BLaER1 (cell line): ENCODE data around the gene NAGLU.

Experiments used
- H3K27ac ChIP-seq: shearing (Covaris generic); formaldehyde crosslinking; 2 replicates; pipeline ENCODE4 v1.8.1; 2022
- H3K27me3 ChIP-seq: shearing (Covaris generic); formaldehyde crosslinking; 2 replicates; pipeline ENCODE4 v1.8.1; 2022
- H3K36me3 ChIP-seq: shearing (Covaris generic); formaldehyde crosslinking; 2 replicates; pipeline ENCODE4 v1.8.1; 2022
- H3K4me1 ChIP-seq: shearing (Covaris generic); formaldehyde crosslinking; 2 replicates; pipeline ENCODE4 v1.8.1; 2022
- H3K4me2 ChIP-seq: shearing (Covaris generic); formaldehyde crosslinking; 2 replicates; pipeline ENCODE4 v1.8.1; 2022
- H3K4me3 ChIP-seq: shearing (Covaris generic); formaldehyde crosslinking; 2 replicates; pipeline ENCODE4 v1.8.1; 2022
- H3K9ac ChIP-seq: shearing (Covaris generic); formaldehyde crosslinking; 2 replicates; pipeline ENCODE4 v1.8.1; 2022
- H3K9me3 ChIP-seq: shearing (Covaris generic); formaldehyde crosslinking; 2 replicates; pipeline ENCODE4 v1.8.1; 2022
- H4K20me1 ChIP-seq: shearing (Covaris generic); formaldehyde crosslinking; 2 replicates; pipeline ENCODE4 v1.8.1; 2022
- Cebpa-rat ChIP-seq: shearing (Covaris generic); IDR thresholded peaks from 2 replicates; pipeline ENCODE4 v1.8.1; 2022

Gene NAGLU

DNA sequence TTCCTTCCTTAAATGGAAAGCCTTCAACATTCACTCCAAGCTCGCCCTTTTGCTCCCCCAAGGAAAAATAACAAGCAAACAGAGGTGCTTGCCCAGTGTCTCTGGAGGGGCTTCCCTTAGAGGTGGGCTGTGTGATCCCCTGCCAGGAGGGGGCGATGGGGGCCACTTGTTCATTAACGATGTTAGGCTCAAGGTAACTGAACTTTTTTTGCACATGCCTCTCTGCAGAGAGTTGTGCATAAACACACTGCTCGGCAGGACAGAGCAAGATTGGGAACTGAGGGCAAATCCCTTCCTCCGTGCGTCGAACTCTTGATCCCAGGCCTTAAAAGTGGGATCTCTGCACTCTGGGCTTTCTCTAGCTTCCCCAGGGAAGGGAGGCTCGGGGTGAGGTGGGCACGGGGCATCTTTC, 15.5 kb upstream of the NAGLU start:
- Histone ChIP-seq H3K4me1 (peaks cover 33% of the 10 kb centered on the region), H3K27me3 (no peaks in the 10 kb centered on the region)

DNA sequence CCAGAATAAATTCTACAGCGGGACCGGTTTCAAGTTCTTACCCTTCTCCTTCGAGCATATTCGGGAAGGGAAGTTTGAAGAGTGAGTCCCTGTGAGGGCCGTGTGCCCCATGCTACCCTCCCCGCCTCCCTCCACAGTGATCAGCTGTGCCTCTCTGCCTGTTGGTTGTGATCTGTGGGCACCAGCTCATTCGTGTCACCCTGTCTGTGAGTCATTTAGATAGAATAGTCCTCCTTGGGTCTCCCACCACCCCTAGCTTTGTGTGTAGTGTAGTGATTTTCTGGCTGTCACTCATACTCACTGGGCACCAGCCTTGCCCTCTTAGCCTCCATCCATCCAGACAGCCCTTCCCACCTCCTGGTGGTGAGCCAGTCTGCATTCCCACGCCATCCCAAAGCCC, 15.0 kb upstream of the NAGLU start:
- Histone ChIP-seq H3K4me1 (peaks cover 33% of the 10 kb centered on the region), H3K4me3 (no peak overlapping the region), H3K9ac (no peak overlapping the region)

More for the DNA sequence above, 15.5 kb upstream of the NAGLU start:
- Histone ChIP-seq H3K4me3 (no peak overlapping the region), H3K36me3 (no peaks in the 10 kb centered on the region), H3K9ac (no peak overlapping the region), H3K4me2 (no peak overlapping the region), H4K20me1 (no peaks in the 10 kb centered on the region), H3K9me3 (no peaks in the 10 kb centered on the region), H3K27ac (no peak overlapping the region)
- TF ChIP-seq Cebpa-rat = no peak

DNA sequence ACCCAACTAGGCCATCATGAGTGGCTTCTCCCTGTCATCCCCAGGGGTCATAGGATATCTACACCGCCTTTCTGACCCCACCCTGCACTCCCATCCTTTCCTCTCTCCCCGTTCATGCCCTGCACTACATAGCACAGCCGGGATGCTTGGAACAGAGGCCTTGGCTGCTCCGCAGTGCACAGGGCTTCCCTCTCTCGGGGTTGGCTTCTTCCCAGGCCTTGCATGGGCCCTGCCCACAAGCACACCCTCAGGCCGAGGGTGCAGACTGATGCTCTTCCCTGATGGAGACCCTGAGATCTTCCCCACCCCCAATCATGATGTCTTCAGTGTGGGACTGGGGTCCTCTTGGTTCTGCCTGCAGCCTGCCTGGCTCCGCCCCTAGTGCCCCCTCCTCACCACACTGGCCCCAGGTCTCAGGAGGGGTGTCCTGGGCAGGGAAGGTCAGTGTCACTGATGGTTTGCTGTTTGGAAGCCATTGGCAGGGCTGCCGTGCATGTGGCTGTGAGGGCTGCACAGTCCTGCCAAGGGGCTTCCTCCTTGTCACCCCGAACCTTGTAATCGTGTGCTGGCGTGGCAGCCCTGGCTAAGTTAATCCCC, 14.3 kb upstream of the NAGLU start:
- TF ChIP-seq Cebpa-rat = no peak
- Histone ChIP-seq H3K4me3 (no peak overlapping the region), H3K36me3 (no peaks in the 10 kb centered on the region), H3K4me1 (peaks cover 38% of the 10 kb centered on the region), H3K9me3 (no peaks in the 10 kb centered on the region), H3K9ac (no peak overlapping the region), H3K27ac (no peak overlapping the region), H4K20me1 (no peaks in the 10 kb centered on the region), H3K4me2 (no peak overlapping the region), H3K27me3 (no peaks in the 10 kb centered on the region)

More for the DNA sequence above, 15.0 kb upstream of the NAGLU start:
- no peak overlapping the region for H3K4me2 ChIP-seq
- H3K36me3 ChIP-seq = no peaks in the 10 kb centered on the region
- no peaks in the 10 kb centered on the region for H4K20me1 ChIP-seq
- H3K27ac ChIP-seq = no peak overlapping the region
- TF ChIP-seq Cebpa-rat = no peak
- no peaks in the 10 kb centered on the region for H3K27me3 ChIP-seq
- no peaks in the 10 kb centered on the region for H3K9me3 ChIP-seq

DNA sequence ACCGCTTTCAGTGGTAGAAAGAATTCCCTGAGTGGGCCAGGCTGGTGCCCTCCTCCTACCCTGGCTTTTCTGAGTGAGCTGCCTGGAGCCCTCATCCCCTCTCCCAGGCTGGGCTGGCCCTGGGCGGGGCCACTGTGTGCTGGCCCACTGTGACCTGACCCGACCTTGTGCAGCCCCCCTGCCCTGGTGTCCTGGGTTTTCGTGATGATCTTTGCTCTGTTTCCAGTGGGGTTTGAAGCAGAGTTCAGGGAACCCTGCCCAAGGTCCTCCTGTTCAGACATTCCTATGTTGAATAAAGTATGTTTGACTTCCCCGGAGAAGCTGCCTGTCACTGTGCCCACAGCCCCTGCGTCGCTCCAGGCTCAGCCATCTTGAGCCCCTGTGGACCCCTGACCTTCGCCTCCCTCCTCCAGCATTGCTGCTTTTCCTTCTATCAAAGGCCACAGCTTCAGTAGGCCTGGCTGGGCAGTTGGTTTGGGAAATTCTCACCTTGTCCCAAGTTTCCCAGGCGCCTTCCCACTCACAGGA, 13.7 kb upstream of the NAGLU start:
- no peaks in the 10 kb centered on the region for H3K36me3 ChIP-seq
- H3K4me3 ChIP-seq = no peak overlapping the region
- H3K9ac ChIP-seq = no peak overlapping the region
- H3K4me2 ChIP-seq = no peak overlapping the region
- no peak for TF ChIP-seq Cebpa-rat
- H3K27ac ChIP-seq = no peak overlapping the region
- H4K20me1 ChIP-seq = no peaks in the 10 kb centered on the region
- peaks cover 35% of the 10 kb centered on the region for H3K4me1 ChIP-seq
- no peaks in the 10 kb centered on the region for H3K27me3 ChIP-seq
- no peaks in the 10 kb centered on the region for H3K9me3 ChIP-seq

DNA sequence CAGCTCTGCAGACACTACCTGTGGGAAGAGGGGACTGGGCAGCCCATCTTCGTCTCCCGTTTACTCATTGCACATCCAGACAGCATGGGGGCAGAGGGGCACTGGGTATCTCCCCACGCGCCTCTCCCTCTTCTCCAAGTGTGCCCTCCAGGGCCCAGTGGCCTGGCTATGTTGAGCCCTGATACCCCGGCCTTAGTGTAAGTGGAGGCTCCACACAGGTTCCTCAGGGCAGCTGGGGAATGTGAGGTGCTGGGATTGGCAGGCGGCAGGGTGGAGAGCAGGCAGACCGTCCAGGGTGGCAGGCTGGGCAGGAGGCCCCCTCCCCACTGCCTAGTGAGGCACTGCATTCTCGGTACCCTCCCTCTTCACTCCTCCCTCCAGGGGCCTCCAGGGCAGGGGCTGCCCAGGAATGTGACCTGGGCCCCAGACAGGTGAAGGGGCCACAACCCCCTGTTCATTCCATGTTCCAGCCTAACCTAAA, 13.2 kb upstream of the NAGLU start:
- Histone ChIP-seq H3K36me3 (no peaks in the 10 kb centered on the region), H3K4me3 (no peak overlapping the region), H4K20me1 (no peaks in the 10 kb centered on the region), H3K4me1 (peaks cover 30% of the 10 kb centered on the region), H3K27ac (no peak overlapping the region), H3K27me3 (no peaks in the 10 kb centered on the region), H3K9me3 (no peaks in the 10 kb centered on the region), H3K4me2 (no peak overlapping the region), H3K9ac (no peak overlapping the region)
- no peak for TF ChIP-seq Cebpa-rat

DNA sequence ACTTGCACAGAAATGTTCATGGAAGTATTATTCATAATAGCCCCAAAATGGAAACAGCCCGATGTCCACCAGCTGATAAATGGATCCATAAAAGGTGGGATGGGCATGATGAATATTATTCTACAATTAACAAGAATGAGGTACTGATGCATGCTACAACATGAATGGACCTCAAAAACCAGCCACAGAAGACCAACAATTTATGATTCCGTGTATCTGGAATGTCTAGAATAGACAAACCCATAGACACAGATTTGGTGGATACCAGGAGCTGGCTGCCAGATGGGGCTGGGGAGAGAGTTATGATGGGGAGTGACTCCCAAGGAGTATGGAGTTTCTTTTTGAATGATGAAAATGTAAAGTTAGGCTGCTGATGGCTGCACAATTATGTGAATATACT, 10.8 kb upstream of the NAGLU start:
- Histone ChIP-seq H3K36me3 (no peaks in the 10 kb centered on the region), H3K4me3 (no peak overlapping the region), H3K9ac (no peak overlapping the region), H4K20me1 (no peaks in the 10 kb centered on the region), H3K27ac (no peak overlapping the region), H3K4me1 (peaks cover 23% of the 10 kb centered on the region), H3K9me3 (no peaks in the 10 kb centered on the region), H3K4me2 (no peak overlapping the region), H3K27me3 (no peaks in the 10 kb centered on the region)
- no peak for TF ChIP-seq Cebpa-rat

DNA sequence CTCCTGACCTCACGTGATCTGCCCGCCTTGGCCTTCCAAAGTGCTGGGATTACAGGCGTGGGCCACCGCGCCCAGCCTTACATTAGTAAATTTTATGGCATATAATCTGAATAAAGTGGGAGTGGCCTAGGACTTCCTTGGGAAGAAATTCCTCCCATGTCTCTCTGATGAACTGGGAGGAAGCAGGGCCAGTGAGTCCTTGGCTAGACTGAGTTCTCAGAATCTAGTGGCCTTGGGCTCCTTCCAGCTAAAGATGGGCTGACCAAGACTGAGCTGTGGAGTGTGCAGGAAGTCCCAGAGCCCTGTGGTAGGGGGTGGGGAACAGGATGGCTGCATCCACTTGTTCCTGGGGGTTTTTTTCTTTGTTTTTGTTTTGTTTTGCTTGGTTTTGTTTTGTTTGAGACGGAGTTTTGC, 10.0 kb upstream of the NAGLU start:
- no peaks in the 10 kb centered on the region for H3K36me3 ChIP-seq
- no peaks in the 10 kb centered on the region for H3K27me3 ChIP-seq

DNA sequence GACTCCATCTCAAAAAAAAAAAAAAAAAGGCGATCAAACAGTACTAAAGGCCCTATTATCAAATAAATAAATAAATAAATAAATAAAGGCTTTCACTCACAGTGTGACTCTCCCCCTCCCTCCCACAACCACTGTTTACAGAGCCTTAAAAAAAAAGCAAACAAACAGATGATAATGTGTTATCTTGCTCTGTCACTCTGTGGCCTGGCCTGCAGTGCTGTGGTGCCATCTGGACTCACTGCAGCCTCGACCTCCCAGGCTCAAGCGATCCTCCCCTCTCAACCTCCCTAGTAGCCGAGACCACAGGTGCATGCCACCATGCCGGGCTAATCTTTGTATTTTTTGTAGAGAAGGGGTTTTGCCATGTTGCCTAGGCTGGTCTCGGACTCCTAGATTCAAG, 8.1 kb upstream of the NAGLU start:
- Histone ChIP-seq H3K9me3 (no peaks in the 10 kb centered on the region), H3K4me1 (peaks cover 38% of the 10 kb centered on the region), H3K36me3 (no peaks in the 10 kb centered on the region), H3K4me3 (no peak overlapping the region), H3K27ac (no peak overlapping the region), H3K9ac (no peak overlapping the region), H4K20me1 (no peaks in the 10 kb centered on the region), H3K4me2 (no peak overlapping the region), H3K27me3 (no peaks in the 10 kb centered on the region)
- TF ChIP-seq Cebpa-rat = no peak

More for the DNA sequence above, 10.0 kb upstream of the NAGLU start:
- Histone ChIP-seq H4K20me1 (no peaks in the 10 kb centered on the region), H3K4me1 (peaks cover 25% of the 10 kb centered on the region), H3K27ac (no peak overlapping the region), H3K9me3 (no peaks in the 10 kb centered on the region), H3K9ac (no peak overlapping the region), H3K4me2 (no peak overlapping the region), H3K4me3 (no peak overlapping the region)
- TF ChIP-seq Cebpa-rat = no peak

DNA sequence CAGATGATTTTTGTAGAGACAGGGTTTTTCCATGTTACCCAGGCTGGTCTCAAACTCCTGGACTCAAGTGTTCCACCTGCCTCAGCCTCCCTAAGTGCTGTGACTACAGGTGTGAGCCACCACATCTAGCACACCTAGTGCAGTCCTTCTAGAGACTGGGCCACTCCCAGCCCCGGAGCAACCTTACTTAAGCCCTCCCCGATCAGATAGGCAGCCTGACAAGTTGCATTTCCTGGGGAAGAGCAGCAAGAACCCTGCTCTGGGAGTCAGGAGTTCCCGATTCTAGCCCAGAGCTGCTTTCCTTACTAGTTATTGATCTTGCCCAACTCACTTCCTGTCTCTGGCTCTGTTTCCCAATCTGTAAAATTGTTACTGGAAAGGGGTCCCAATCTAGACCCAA, 7.0 kb upstream of the NAGLU start:
- Histone ChIP-seq H3K4me1 (peaks cover 44% of the 10 kb centered on the region), H3K9ac (no peak overlapping the region), H3K27me3 (no peaks in the 10 kb centered on the region), H3K9me3 (no peaks in the 10 kb centered on the region), H3K27ac (no peak overlapping the region), H3K4me3 (no peak overlapping the region), H4K20me1 (no peaks in the 10 kb centered on the region), H3K4me2 (no peak overlapping the region), H3K36me3 (no peaks in the 10 kb centered on the region)
- no peak for TF ChIP-seq Cebpa-rat

DNA sequence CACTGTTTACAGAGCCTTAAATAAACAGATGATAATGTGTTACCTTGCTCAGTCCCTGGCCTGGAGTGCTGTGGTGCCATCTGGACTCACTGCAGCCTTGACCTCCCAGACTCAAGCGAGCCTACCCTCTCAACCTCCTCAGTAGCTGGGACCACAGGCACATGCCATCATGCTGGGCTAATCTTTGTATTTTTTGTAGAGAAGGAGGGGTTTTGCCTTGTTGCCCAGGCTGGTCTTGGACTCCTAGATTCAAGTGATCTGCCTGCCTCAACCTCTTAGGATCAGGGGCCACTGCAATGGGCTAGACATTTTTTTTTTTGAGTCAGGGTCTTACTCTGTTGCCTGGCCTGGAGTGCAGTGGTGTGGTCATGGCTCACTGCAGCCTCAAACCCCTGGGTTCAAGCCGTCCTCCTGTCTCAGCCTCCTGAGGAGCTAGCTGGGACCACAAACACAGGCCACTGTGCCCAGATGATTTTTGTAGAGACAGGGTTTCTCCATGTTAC, 5.0 kb upstream of the NAGLU start:
- Histone ChIP-seq H3K27me3 (no peaks in the 10 kb centered on the region), H4K20me1 (no peaks in the 10 kb centered on the region), H3K36me3 (no peaks in the 10 kb centered on the region), H3K9ac (no peak overlapping the region), H3K4me2 (peak overlapping the region; percentile 85), H3K9me3 (no peaks in the 10 kb centered on the region), H3K4me3 (no peak overlapping the region), H3K4me1 (peaks cover 54% of the 10 kb centered on the region), H3K27ac (0 out of 2 replicates have a peak overlapping the region, but pooled peaks have one; percentile 38)
- no peak for TF ChIP-seq Cebpa-rat
